Omental fat pad (tissue), 4 donors: Measurements from ENCODE around the gene YOD1. TPM values are rescaled to one million over a fixed set of nuclear protein-coding genes. Genes with fewer than 3 reads are reported as not detected.
A peak's percentile ranks its signal among the peaks of the same experiment; 100 is the strongest.

Source experiments
- ATAC-seq: fragments of 150-250 bp; one replicate; pipeline ENCODE4 v1.9.1; 2016; ENCODE audit warnings: mild to moderate bottlenecking, moderate library complexity; ENCODE audit not compliant: low FRiP score
- DNase-seq: peaks from one replicate; pipeline ENCODE4 v3.0.0-alpha.2; 2019; ENCODE audit warnings: low spot score
- CTCF ChIP-seq, 3 donors: fragments of 450-650 bp; IDR thresholded peaks; one replicate each; pipeline ENCODE4 v1.5.1; 2016 to 2017; ENCODE audit warnings: antibody characterized with exemption in 3 of 3, mild to moderate bottlenecking in 3 of 3, moderate library complexity in 2 of 3
- total RNA-seq, 4 donors: library from RNA; depleted of rRNA; stranded (reverse); fragments of >200 nt; gene quantifications; one replicate each; pipeline ENCODE4 v1.1.0, GENCODE V29; 2016

Gene YOD1
- total RNA-seq, 4 donors from 2014 or later, result 6.1 to 11.7 (median 7.9) TPM

- DNase-seq (no peak), ATAC-seq (no peak)
- no peak for TF ChIP-seq CTCF (IDR thresholded peaks at IDR 0.05)
These were observed 27.6 kb upstream of the YOD1 start for GRCh38 chr1:207078578-207079132.

GRCh38 chr1:207077470-207078377 is 26.7 kb upstream of the YOD1 start:
- ATAC-seq, result peak; percentile 87
- peak in 1 of 3 donors; percentile 78 for TF ChIP-seq CTCF (IDR thresholded peaks at IDR 0.05)
- DNase-seq, result no peak

GRCh38 chr1:207077012-207077411 is 26.0 kb upstream of the YOD1 start:
- ATAC-seq (no peak), DNase-seq (no peak)
- TF ChIP-seq CTCF (IDR thresholded peaks at IDR 0.05), result no peak

- TF ChIP-seq CTCF (IDR thresholded peaks at IDR 0.05), result no peak
- ATAC-seq (no peak), DNase-seq (no peak)
These were observed 25.4 kb upstream of the YOD1 start for GRCh38 chr1:207076181-207076955.

- no peak for ATAC-seq
- TF ChIP-seq CTCF (IDR thresholded peaks at IDR 0.05), result no peak
- no peak for DNase-seq
These were observed 23.2 kb upstream of the YOD1 start for GRCh38 chr1:207073906-207074820.

GRCh38 chr1:207072233-207072632 is 21.2 kb upstream of the YOD1 start:
- DNase-seq (no peak), ATAC-seq (no peak)
- TF ChIP-seq CTCF (IDR thresholded peaks at IDR 0.05), result no peak
